HepG2 (cell line): ENCODE results near the gene ITIH3. TPM values are rescaled to one million over a fixed set of nuclear protein-coding genes. Genes with fewer than 3 reads are reported as not detected.

Experiments
- AKNA ChIP-seq: sonication (generic); formaldehyde crosslinking; IDR thresholded peaks from 2 replicates; pipeline ENCODE4 v1.4.0; 2020; ENCODE audit warnings: missing genetic modification reagents, borderline replicate concordance
- BORCS8-MEF2B ChIP-seq: sonication (generic); formaldehyde crosslinking; IDR thresholded peaks from 2 replicates; pipeline ENCODE4 v1.8.0; 2022; ENCODE audit warnings: mild to moderate bottlenecking, missing genetic modification reagents
- CHD2 ChIP-seq: IDR thresholded peaks from 2 replicates; pipeline ENCODE4 v1.6.1; 2011; ENCODE audit warnings: low read depth, low read length, improper control_type of control experiment
- FOXJ3 ChIP-seq: sonication (generic); formaldehyde crosslinking; IDR thresholded peaks from 2 replicates; pipeline ENCODE4 v1.4.0; 2020; ENCODE audit warnings: missing genetic modification reagents, mild to moderate bottlenecking, borderline replicate concordance
- GATAD1 ChIP-seq: IDR thresholded peaks from 2 replicates; pipeline ENCODE4 v1.6.1; 2016; ENCODE audit warnings: missing genetic modification reagents, missing compliant biosample characterization
- HDAC2 ChIP-seq: sonication (generic); formaldehyde crosslinking; IDR thresholded peaks from 2 replicates; pipeline ENCODE4 v1.4.0; 2020; ENCODE audit warnings: missing genetic modification reagents
- MZF1 ChIP-seq: sonication (generic); formaldehyde crosslinking; IDR thresholded peaks from 2 replicates; pipeline ENCODE4 v1.8.1; 2023; ENCODE audit warnings: mild to moderate bottlenecking, missing genetic modification reagents, borderline replicate concordance
- PAXIP1 ChIP-seq: sonication (generic); formaldehyde crosslinking; conservative IDR thresholded peaks from 2 replicates; pipeline ENCODE4 v1.4.0; 2020; ENCODE audit warnings: mild to moderate bottlenecking, missing genetic modification reagents, moderate library complexity
- PBX2 ChIP-seq: IDR thresholded peaks from 2 replicates; pipeline ENCODE4 v1.6.1; 2016; ENCODE audit warnings: control low read depth
- PBX3 ChIP-seq: sonication (generic); formaldehyde crosslinking; IDR thresholded peaks from 2 replicates; pipeline ENCODE4 v1.8.1; 2023; ENCODE audit warnings: missing genetic modification reagents, inconsistent platforms, borderline replicate concordance
- POLR2A ChIP-seq, 2 experiments: IDR thresholded peaks; 2 replicates each; pipeline ENCODE4 v1.6.1; 2011; ENCODE audit warnings: low read depth in 2 of 2, low read length in 2 of 2, mild to moderate bottlenecking in 1 of 2, moderate library complexity in 1 of 2; ENCODE audit not compliant: insufficient read depth in 1 of 2
- SOX6 ChIP-seq, 2 experiments: fragments of 450-650 bp in 1 of 2; sonication (generic) in 1 of 2; formaldehyde crosslinking in 1 of 2; IDR thresholded peaks; 2 replicates each; pipeline versions ENCODE4 v1.4.0 to v1.6.1; 2017 to 2020; ENCODE audit warnings: antibody characterized with exemption in 1 of 2, mild to moderate bottlenecking in 1 of 2, missing genetic modification reagents in 1 of 2
- ZNF530 ChIP-seq: sonication (generic); formaldehyde crosslinking; IDR thresholded peaks from 2 replicates; pipeline ENCODE4 v1.5.0; 2020; ENCODE audit warnings: low read depth, mild to moderate bottlenecking, missing genetic modification reagents
- ZNF589 ChIP-seq: sonication (generic); formaldehyde crosslinking; conservative IDR thresholded peaks from 2 replicates; pipeline ENCODE4 v1.8.0; 2022; ENCODE audit warnings: mild to moderate bottlenecking, moderate library complexity, missing genetic modification reagents
- ZNF879 ChIP-seq: sonication (generic); formaldehyde crosslinking; IDR thresholded peaks from 2 replicates; pipeline ENCODE4 v1.8.1; 2023; ENCODE audit warnings: missing genetic modification reagents
- polyA plus RNA-seq, 8 experiments: library from polyadenylated mRNA; depleted of rRNA in 3 of 8; stranded (reverse) in 7 of 8; unstranded in 1 of 8; fragments of >200 nt; fragmentation: Illumina TruSeq in 4 of 8; extraction: Trizol in 4 of 8; gene quantifications; 2 replicates each; pipeline versions ENCODE4 v1.2.1 to v1.2.3, GENCODE V29; 2011 to 2016; ENCODE audit warnings: low read depth in 4 of 8, missing spikeins in 1 of 8, mixed read lengths in 1 of 8; ENCODE audit not compliant: insufficient read depth in 1 of 8
- total RNA-seq, 5 experiments: library from RNA; depleted of rRNA; stranded (reverse); fragments of >200 nt; fragmentation: Illumina TruSeq; extraction: Trizol; gene quantifications; 2 replicates each; pipeline ENCODE4 v1.2.3, GENCODE V29; 2016; ENCODE audit warnings: low read depth in 1 of 5

Gene ITIH3
- total and polyA plus RNA-seq, 2 of the 13 experiments (the other 11 are each of a cell fraction or from before 2014, with no cell fraction given): 105 to 632 TPM

DNA sequence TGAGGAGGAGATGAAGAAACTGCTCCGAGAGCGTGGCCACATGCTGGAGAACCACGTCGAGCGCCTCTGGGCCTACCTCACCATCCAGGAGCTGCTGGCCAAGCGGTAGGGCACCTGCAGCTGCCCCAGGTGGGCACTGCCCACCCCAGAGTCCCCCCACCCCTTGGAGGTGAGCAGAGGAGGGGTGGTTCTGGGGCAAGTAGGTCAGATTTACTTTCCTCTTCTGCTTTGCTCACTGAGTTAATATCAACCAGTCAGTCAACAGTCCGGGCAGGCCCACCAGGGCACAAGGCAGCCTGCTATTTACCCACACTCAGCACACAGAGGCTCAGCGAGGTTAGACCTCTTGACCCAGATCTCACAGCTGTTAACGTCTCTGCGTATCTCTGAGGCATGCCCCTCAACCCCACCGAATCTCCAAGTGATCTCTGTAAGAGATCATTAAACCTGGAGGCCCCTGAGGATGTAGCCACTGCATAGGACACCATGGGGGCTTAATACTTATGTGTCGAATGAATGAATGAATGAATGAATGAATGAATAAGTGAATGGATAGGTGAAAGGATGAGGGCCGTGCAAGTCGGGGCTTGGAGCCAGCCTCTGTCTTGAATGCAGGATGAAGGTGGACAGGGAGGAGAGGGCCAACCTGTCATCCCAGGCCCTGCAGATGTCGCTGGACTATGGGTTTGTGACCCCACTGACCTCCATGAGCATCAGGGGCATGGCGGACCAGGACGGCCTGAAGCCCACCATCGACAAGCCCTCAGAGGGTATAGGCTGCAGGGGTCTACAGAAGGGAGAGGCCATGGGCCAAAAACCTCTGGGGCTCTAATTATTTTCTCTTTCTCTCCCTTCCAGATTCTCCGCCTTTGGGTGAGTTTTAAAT is 8.0 kb upstream of the ITIH3 start (continued):
- peak; percentile 76 for TF ChIP-seq HDAC2 (CRISPR knock-in tag)
- no peak for TF ChIP-seq GATAD1 (CRISPR knock-in tag)
- no peak for TF ChIP-seq CHD2
- TF ChIP-seq POLR2A (IDR thresholded peaks at IDR 0.05; ENCODE audit: insufficient read depth in 1 of 2, low read depth in 2 of 2, low read length in 2 of 2): no peak
- TF ChIP-seq SOX6 (IDR thresholded peaks at IDR 0.05): no peak
- TF ChIP-seq SOX6 (CRISPR knock-in tag; IDR thresholded peaks at IDR 0.05): peak; percentile 69
- no peak for TF ChIP-seq PBX2 (CRISPR knock-in tag)
- no peak for TF ChIP-seq AKNA (CRISPR knock-in tag)
- TF ChIP-seq MZF1 (CRISPR knock-in tag): no peak
- TF ChIP-seq ZNF530 (CRISPR knock-in tag): no peak
- TF ChIP-seq PAXIP1: peak; percentile 94
- TF ChIP-seq PBX3 (CRISPR knock-in tag): no peak
- TF ChIP-seq FOXJ3 (CRISPR knock-in tag): no peak
- no peak for TF ChIP-seq BORCS8-MEF2B (CRISPR knock-in tag)
- no peak for TF ChIP-seq ZNF879 (CRISPR knock-in tag)
- TF ChIP-seq ZNF589 (CRISPR knock-in tag): no peak
